Sigmoid colon (tissue), 7 donors: ENCODE measurements around the gene FTO. TPM values are rescaled to one million over a fixed set of nuclear protein-coding genes. Genes with fewer than 3 reads are reported as not detected.

Experiments used
- DNase-seq: peaks from one replicate; pipeline ENCODE4 v3.0.0-alpha.2; 2019
- H3K27ac ChIP-seq, 4 donors: fragments of 200-600 bp; sonication (generic); one replicate each; pipeline ENCODE4 v1.5.1; 2016 to 2019; ENCODE audit warnings: mild to moderate bottlenecking in 1 of 4
- H3K27me3 ChIP-seq, 3 donors: fragments of 200-600 bp; sonication (generic); one replicate each; pipeline ENCODE4 v1.5.1; 2019; ENCODE audit warnings: mild to moderate bottlenecking in 1 of 3
- H3K36me3 ChIP-seq, 4 donors: fragments of 200-600 bp; sonication (generic); one replicate each; pipeline ENCODE4 v1.5.1; 2016 to 2019
- H3K4me1 ChIP-seq, 4 donors: fragments of 200-600 bp; sonication (generic); one replicate each; pipeline ENCODE4 v1.5.1; 2017 to 2019
- H3K4me3 ChIP-seq, 4 donors: fragments of 200-600 bp; sonication (generic); one replicate each; pipeline ENCODE4 v1.5.1; 2017 to 2019; ENCODE audit warnings: mild to moderate bottlenecking in 2 of 4, moderate library complexity in 1 of 4
- H3K9me3 ChIP-seq, 4 donors: fragments of 200-600 bp in 3 of 4; sonication (generic) in 3 of 4; one replicate each; pipeline versions ENCODE4 v1.5.1 to v1.6.1; 2013 to 2019
- EP300 ChIP-seq, 4 donors: sonication (generic); formaldehyde crosslinking; IDR thresholded peaks; one replicate each; pipeline ENCODE4 v1.6.1; 2017; ENCODE audit warnings: antibody characterized with exemption in 4 of 4
- POLR2A ChIP-seq, 2 donors: fragments of 450-650 bp; IDR thresholded peaks; one replicate each; pipeline ENCODE4 v1.6.1; 2016; ENCODE audit warnings: antibody characterized with exemption in 2 of 2, mild to moderate bottlenecking in 2 of 2, moderate library complexity in 2 of 2
- POLR2AphosphoS5 ChIP-seq, 4 donors: sonication (generic); formaldehyde crosslinking; IDR thresholded peaks; one replicate each; pipeline ENCODE4 v1.6.1; 2017; ENCODE audit warnings: antibody characterized with exemption in 4 of 4
- WGBS, 2 donors: extraction: QIAGEN DNeasy Blood & Tissue Kit; methylation state at CpG; one replicate each; pipeline ENCODE4 v1.1.7; 2013; 5-methylcytosine and 5-hydroxymethylcytosine counted together
- intact Hi-C: fragments of 100-400 bp; cut with DNase I; formaldehyde crosslinking; loops from one replicate; pipeline ENCODE4 v1.15.1; 2023
- polyA plus RNA-seq, 3 donors: library from polyadenylated mRNA; stranded (reverse); fragments of 200-250 nt; gene quantifications; one replicate each; pipeline ENCODE4 v1.2.3, GENCODE V29; 2013
- total RNA-seq, 4 donors: library from RNA; depleted of rRNA; stranded (reverse); fragments of >200 nt; gene quantifications; one replicate each; pipeline ENCODE4 v1.1.0, GENCODE V29; 2016
- TF ChIP-seq, protein P1 (sequence below), 4 experiments: fragments of 450-650 bp in 3 of 4; fragments of 200-600 bp in 1 of 4; IDR thresholded peaks; one replicate each; pipeline ENCODE4 v1.5.1; 2016 to 2019; ENCODE audit warnings: antibody characterized with exemption in 4 of 4, mild to moderate bottlenecking in 3 of 4, moderate library complexity in 2 of 4
- donor health status: healthy with polysubstance abuse.
- donor health status: Bipolar disorder and iron deficiency.
- donor health status: healthy.

FTO gene
- total and polyA plus RNA-seq, 7 donors: 9.9 to 97.2 (median 77.8) TPM

DNA sequence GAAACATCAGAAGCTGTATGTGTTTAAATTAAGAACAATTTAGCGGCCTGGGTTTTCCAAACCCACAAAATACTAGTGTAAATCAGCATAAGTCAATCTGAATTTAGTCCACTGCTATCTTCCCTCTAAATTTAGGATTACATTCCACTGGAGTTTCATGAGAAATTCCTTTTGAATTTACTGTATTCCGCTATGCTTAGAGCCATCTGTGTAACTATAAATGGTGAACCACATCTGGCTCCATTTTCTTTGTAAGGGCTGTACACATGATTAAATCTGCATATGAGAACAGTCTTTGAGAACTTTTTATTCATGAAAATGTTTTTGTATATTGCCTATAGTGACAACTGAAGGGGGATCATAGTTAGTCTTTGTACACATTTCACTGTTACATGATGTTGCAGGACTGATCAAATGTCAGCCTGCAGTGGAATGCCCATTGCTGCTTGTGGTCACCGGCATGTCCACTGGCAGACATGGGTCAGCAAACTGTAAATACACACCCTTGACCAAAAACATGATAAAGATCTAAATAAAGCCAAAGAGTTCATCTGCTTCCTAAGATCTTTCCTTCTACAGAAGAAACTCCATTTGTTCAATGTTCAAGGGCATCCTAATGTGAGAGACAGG lies 37.1 kb upstream of the FTO start:
- no peak overlapping the region for H3K4me3 ChIP-seq
- intact Hi-C loops: no loop called here
- no peaks in the 10 kb centered on the region for H3K27me3 ChIP-seq
- no peak overlapping the region for H3K27ac ChIP-seq
- WGBS, 2 donors: 92 to 96% methylated on average over 3 of the region's 3 CpGs
- no peaks in the 10 kb centered on the region for H3K4me1 ChIP-seq
- TF ChIP-seq POLR2AphosphoS5 (IDR thresholded peaks at IDR 0.05): no peak
- TF ChIP-seq, protein P1, sequence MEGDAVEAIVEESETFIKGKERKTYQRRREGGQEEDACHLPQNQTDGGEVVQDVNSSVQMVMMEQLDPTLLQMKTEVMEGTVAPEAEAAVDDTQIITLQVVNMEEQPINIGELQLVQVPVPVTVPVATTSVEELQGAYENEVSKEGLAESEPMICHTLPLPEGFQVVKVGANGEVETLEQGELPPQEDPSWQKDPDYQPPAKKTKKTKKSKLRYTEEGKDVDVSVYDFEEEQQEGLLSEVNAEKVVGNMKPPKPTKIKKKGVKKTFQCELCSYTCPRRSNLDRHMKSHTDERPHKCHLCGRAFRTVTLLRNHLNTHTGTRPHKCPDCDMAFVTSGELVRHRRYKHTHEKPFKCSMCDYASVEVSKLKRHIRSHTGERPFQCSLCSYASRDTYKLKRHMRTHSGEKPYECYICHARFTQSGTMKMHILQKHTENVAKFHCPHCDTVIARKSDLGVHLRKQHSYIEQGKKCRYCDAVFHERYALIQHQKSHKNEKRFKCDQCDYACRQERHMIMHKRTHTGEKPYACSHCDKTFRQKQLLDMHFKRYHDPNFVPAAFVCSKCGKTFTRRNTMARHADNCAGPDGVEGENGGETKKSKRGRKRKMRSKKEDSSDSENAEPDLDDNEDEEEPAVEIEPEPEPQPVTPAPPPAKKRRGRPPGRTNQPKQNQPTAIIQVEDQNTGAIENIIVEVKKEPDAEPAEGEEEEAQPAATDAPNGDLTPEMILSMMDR (IDR thresholded peaks at IDR 0.05): no peak
- no peak for TF ChIP-seq POLR2A (IDR thresholded peaks at IDR 0.05)
- no peak for TF ChIP-seq EP300 (IDR thresholded peaks at IDR 0.05)
- no peaks in the 10 kb centered on the region for H3K36me3 ChIP-seq
- no peak for DNase-seq
- H3K9me3 ChIP-seq: no peaks in the 10 kb centered on the region

- H3K27ac ChIP-seq: no peak overlapping the region
- no peak overlapping the region for H3K4me3 ChIP-seq
- no peaks in the 10 kb centered on the region for H3K27me3 ChIP-seq
- no peaks in the 10 kb centered on the region for H3K9me3 ChIP-seq
- WGBS, 2 donors: 93% methylated on average over 2 of the region's 2 CpGs
- DNase-seq: no peak
- no peaks in the 10 kb centered on the region for H3K36me3 ChIP-seq
- H3K4me1 ChIP-seq: no peaks in the 10 kb centered on the region
- TF ChIP-seq, protein P1 (IDR thresholded peaks at IDR 0.05): no peak
- TF ChIP-seq POLR2AphosphoS5 (IDR thresholded peaks at IDR 0.05) (no peak), EP300 (IDR thresholded peaks at IDR 0.05) (no peak), POLR2A (IDR thresholded peaks at IDR 0.05) (no peak)
- intact Hi-C loops: no loop called here
Observed at GRCh38 chr16:53668869-53669268, 35.1 kb upstream of the FTO start.

- Histone ChIP-seq H3K4me1 (no peaks in the 10 kb centered on the region), H3K36me3 (no peaks in the 10 kb centered on the region)
- intact Hi-C loops: no loop called here
Observed at GRCh38 chr16:53672461-53672860, 31.5 kb upstream of the FTO start.

GRCh38 chr16:53673189-53673588 lies 30.8 kb upstream of the FTO start:
- DNase-seq: no peak
- H3K9me3 ChIP-seq: no peaks in the 10 kb centered on the region
- H3K36me3 ChIP-seq: no peaks in the 10 kb centered on the region
- no peaks in the 10 kb centered on the region for H3K27me3 ChIP-seq
- WGBS, 2 donors: 97% methylated on average over 4 of the region's 4 CpGs
- no peaks in the 10 kb centered on the region for H3K4me1 ChIP-seq
- intact Hi-C loops: no loop called here
- TF ChIP-seq POLR2AphosphoS5 (IDR thresholded peaks at IDR 0.05) (no peak), EP300 (IDR thresholded peaks at IDR 0.05) (no peak), POLR2A (IDR thresholded peaks at IDR 0.05) (no peak)
- TF ChIP-seq, protein P1 (IDR thresholded peaks at IDR 0.05): no peak
- no peak overlapping the region for H3K27ac ChIP-seq
- no peak overlapping the region for H3K4me3 ChIP-seq

More at GRCh38 chr16:53672461-53672860, 31.5 kb upstream of the FTO start:
- DNase-seq: no peak
- H3K9me3 ChIP-seq: no peaks in the 10 kb centered on the region
- H3K4me3 ChIP-seq: no peak overlapping the region
- TF ChIP-seq, protein P1 (IDR thresholded peaks at IDR 0.05): no peak
- TF ChIP-seq POLR2A (IDR thresholded peaks at IDR 0.05) (no peak), POLR2AphosphoS5 (IDR thresholded peaks at IDR 0.05) (no peak), EP300 (IDR thresholded peaks at IDR 0.05) (no peak)
- no peak overlapping the region for H3K27ac ChIP-seq
- no peaks in the 10 kb centered on the region for H3K27me3 ChIP-seq

- no peaks in the 10 kb centered on the region for H3K4me1 ChIP-seq
- H3K36me3 ChIP-seq: no peaks in the 10 kb centered on the region
- no peak overlapping the region for H3K27ac ChIP-seq
- H3K4me3 ChIP-seq: no peak overlapping the region
- 95 to 97% methylated on average over 1 of the region's 1 CpG for WGBS, 2 donors
- TF ChIP-seq POLR2A (IDR thresholded peaks at IDR 0.05): no peak
- TF ChIP-seq POLR2AphosphoS5 (IDR thresholded peaks at IDR 0.05): no peak
- no peak for TF ChIP-seq EP300 (IDR thresholded peaks at IDR 0.05)
- H3K9me3 ChIP-seq: no peaks in the 10 kb centered on the region
- H3K27me3 ChIP-seq: no peaks in the 10 kb centered on the region
- intact Hi-C loops: no loop called here
- DNase-seq: no peak
Observed at GRCh38 chr16:53678155-53678554, 25.8 kb upstream of the FTO start.
